Body of pancreas (tissue), 4 donors: ENCODE measurements around the gene ZNF195. TPM values are rescaled to one million over a fixed set of nuclear protein-coding genes. Genes with fewer than 3 reads are reported as not detected.

Experiments
- ATAC-seq: fragments of 150-250 bp; one replicate; pipeline ENCODE4 v1.9.1; 2016
- DNase-seq, 4 donors: peaks; one replicate each; pipeline ENCODE4 v3.0.0-alpha.2; 2019
- H3K27ac ChIP-seq, 4 donors: fragments of 200-600 bp; sonication (generic); 1 replicate in 3 of 4; 2 replicates in 1 of 4; pipeline versions ENCODE4 v1.5.1 to v1.6.1; 2016 to 2019; ENCODE audit warnings: mild to moderate bottlenecking in 1 of 4, mixed read lengths in 1 of 4, moderate library complexity in 1 of 4
- H3K27me3 ChIP-seq, 2 donors: fragments of 200-600 bp; sonication (generic); one replicate each; pipeline ENCODE4 v1.6.0; 2016; ENCODE audit warnings: mild to moderate bottlenecking in 1 of 2
- H3K36me3 ChIP-seq, 2 donors: fragments of 200-600 bp; sonication (generic); replicated peaks in 1 of 2; 2 replicates each; pipeline ENCODE4 v1.5.1; 2016; ENCODE audit warnings: low read depth in 2 of 2; ENCODE audit not compliant: insufficient read depth in 1 of 2
- H3K4me1 ChIP-seq: fragments of 200-600 bp; sonication (generic); one replicate; pipeline ENCODE4 v1.6.0; 2016
- H3K4me3 ChIP-seq, 2 donors: fragments of 200-600 bp; sonication (generic); 1 replicate in 1 of 2; 2 replicates in 1 of 2; pipeline ENCODE4 v1.5.1; 2016 to 2019
- H3K9me3 ChIP-seq, 3 donors: fragments of 200-600 bp; sonication (generic); 1 replicate in 2 of 3; 2 replicates in 1 of 3; pipeline ENCODE4 v1.5.1; 2016
- POLR2A ChIP-seq, 3 donors: fragments of 450-650 bp; IDR thresholded peaks; one replicate each; pipeline ENCODE4 v1.6.1; 2016; ENCODE audit warnings: antibody characterized with exemption in 3 of 3, mild to moderate bottlenecking in 2 of 3
- WGBS, 2 donors: methylation state at CpG; one replicate each; pipeline ENCODE4 v1.1.5; 2017; 5-methylcytosine and 5-hydroxymethylcytosine counted together
- intact Hi-C: fragments of 100-400 bp; cut with DNase I; formaldehyde crosslinking; loops from one replicate; pipeline ENCODE4 v1.15.1; 2023
- total RNA-seq, 2 donors: library from RNA; depleted of rRNA; stranded (reverse); fragments of >200 nt; gene quantifications; one replicate each; pipeline ENCODE4 v1.1.0, GENCODE V29; 2016
- TF ChIP-seq, protein P1 (sequence below), 7 experiments: fragments of 450-650 bp in 4 of 7; fragments of 200-600 bp in 3 of 7; sonication (generic) in 3 of 7; IDR thresholded peaks; one replicate each; pipeline ENCODE4 v1.5.1; 2016 to 2019; ENCODE audit warnings: antibody characterized with exemption in 7 of 7

The ZNF195 gene
- total RNA-seq, 2 donors from 2014 or later = 14.5 to 23.9 TPM

DNA sequence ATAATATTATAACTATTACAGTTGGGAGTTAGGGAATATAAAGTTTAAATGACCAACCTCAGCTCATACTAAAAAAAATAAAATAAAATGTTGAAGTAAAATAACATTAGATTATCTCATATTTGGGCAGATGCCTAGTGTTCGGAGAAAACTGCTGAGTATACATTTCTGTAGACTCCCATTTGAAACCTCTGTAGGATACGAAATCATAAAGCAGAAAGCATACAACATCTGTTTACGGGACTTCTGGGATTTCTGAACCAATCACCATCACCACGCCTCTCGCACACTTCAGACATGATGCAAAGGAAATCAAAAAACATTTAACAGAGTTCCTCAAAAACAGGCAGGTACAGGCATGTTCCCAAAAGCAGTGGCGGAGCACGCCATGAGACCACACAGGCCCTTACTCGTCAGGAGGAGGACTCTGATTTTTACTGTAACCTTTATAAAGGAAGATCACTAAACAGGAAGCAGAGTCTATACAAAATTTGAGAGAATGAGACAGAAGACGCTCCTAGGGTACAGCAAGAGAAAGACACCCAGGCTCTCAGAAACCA lies 8.6 kb downstream of the ZNF195 start:
- TF ChIP-seq, protein P1, sequence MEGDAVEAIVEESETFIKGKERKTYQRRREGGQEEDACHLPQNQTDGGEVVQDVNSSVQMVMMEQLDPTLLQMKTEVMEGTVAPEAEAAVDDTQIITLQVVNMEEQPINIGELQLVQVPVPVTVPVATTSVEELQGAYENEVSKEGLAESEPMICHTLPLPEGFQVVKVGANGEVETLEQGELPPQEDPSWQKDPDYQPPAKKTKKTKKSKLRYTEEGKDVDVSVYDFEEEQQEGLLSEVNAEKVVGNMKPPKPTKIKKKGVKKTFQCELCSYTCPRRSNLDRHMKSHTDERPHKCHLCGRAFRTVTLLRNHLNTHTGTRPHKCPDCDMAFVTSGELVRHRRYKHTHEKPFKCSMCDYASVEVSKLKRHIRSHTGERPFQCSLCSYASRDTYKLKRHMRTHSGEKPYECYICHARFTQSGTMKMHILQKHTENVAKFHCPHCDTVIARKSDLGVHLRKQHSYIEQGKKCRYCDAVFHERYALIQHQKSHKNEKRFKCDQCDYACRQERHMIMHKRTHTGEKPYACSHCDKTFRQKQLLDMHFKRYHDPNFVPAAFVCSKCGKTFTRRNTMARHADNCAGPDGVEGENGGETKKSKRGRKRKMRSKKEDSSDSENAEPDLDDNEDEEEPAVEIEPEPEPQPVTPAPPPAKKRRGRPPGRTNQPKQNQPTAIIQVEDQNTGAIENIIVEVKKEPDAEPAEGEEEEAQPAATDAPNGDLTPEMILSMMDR (IDR thresholded peaks at IDR 0.05) = no peak
- WGBS, 2 donors = 96% methylated on average over 9 of the region's 9 CpGs
- H3K9me3 ChIP-seq = no peaks in the 10 kb centered on the region

DNA sequence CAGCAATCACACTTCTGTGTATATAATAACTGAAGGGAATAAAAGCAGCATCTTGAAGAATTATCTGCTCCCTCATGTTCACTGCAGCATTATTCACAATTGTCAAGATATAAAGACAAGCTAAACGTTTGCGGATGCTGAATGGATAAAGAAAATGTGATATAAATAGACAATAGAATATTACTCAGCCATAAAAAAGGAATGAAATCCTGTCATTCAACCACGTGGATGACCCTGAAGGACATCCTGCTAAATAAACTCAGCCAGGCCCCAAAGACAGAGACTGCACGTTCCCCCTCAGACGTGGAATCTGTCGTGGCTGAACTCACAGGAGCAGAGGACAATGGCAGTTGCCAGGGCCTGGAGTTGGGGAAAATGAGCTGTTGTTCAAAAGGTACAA lies 9.6 kb downstream of the ZNF195 start:
- no peaks in the 10 kb centered on the region for H3K9me3 ChIP-seq
- H3K4me1 ChIP-seq = no peaks in the 10 kb centered on the region
- H3K36me3 ChIP-seq = peaks cover 6 to 18% of the 10 kb centered on the region in 2 donors
- H3K4me3 ChIP-seq = no peak overlapping the region
- intact Hi-C loops = no loop called here
- TF ChIP-seq, protein P1 (IDR thresholded peaks at IDR 0.05) = no peak
- no peak for TF ChIP-seq POLR2A (IDR thresholded peaks at IDR 0.05)
- H3K27ac ChIP-seq = no peak overlapping the region
- ATAC-seq = no peak
- no peaks in the 10 kb centered on the region for H3K27me3 ChIP-seq
- 93 to 98% methylated on average over 6 of the region's 6 CpGs for WGBS, 2 donors
- DNase-seq = no peak

More for the DNA sequence above, 8.6 kb downstream of the ZNF195 start:
- Histone ChIP-seq H3K4me3 (no peak overlapping the region), H3K36me3 (peaks cover 6 to 16% of the 10 kb centered on the region in 2 donors), H3K27me3 (no peaks in the 10 kb centered on the region), H3K4me1 (no peaks in the 10 kb centered on the region), H3K27ac (no peak overlapping the region)
- ATAC-seq = no peak
- intact Hi-C loops = no loop called here
- DNase-seq = no peak

DNA sequence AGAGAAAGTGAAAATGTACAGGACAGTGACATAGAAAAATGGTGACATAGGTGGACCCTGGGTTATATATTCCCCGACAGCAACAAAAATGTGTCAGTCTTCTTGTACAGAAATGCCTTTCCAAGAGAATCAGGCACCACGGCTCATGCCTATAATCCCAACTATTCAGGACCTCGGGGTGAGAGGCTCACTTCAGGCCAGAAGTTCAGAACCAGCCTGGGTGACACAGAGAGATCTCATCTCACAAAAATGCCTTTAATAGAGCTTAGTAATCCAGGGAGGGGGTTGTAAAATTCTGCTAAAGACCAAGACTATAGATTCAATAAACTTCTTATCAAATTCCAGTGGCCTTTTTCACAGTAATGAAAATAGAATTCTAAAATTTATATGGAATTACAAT lies 10.7 kb downstream of the ZNF195 start:
- Histone ChIP-seq H3K4me1 (no peaks in the 10 kb centered on the region), H3K27me3 (no peaks in the 10 kb centered on the region), H3K9me3 (no peaks in the 10 kb centered on the region), H3K36me3 (peaks cover 6 to 24% of the 10 kb centered on the region in 2 donors), H3K4me3 (no peak overlapping the region), H3K27ac (no peak overlapping the region)
- WGBS, 2 donors = 91 to 92% methylated on average over 3 of the region's 3 CpGs
- DNase-seq (no peak), ATAC-seq (no peak)
- intact Hi-C loops = no loop called here
- TF ChIP-seq POLR2A (IDR thresholded peaks at IDR 0.05) = no peak
- TF ChIP-seq, protein P1 (IDR thresholded peaks at IDR 0.05) = no peak

DNA sequence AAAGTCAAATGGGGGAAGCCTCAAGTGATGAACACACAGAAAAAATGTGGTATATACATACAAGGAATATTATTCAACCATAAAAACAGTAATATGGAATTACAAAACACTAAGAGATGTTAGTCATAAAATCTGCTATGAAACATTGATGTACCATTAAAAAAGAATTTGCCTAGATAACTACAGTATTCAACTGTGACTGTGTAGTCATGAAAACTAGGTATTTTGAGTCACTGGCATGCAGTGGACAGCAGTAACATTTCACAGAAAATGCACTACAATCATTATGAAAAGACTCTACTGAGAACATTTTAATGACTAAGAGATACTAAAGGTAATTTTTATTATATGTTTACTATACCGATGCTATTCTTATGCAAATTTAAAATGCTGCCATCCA lies 11.7 kb downstream of the ZNF195 start:
- TF ChIP-seq, protein P1 (IDR thresholded peaks at IDR 0.05) = no peak
- TF ChIP-seq POLR2A (IDR thresholded peaks at IDR 0.05) = no peak
- DNase-seq = no peak
- H3K36me3 ChIP-seq = peaks cover 6 to 28% of the 10 kb centered on the region in 2 donors
- no peak overlapping the region for H3K4me3 ChIP-seq
- H3K9me3 ChIP-seq = no peaks in the 10 kb centered on the region
- no peak for ATAC-seq
- no peaks in the 10 kb centered on the region for H3K27me3 ChIP-seq
- intact Hi-C loops = no loop called here
- H3K4me1 ChIP-seq = no peaks in the 10 kb centered on the region
- H3K27ac ChIP-seq = no peak overlapping the region
- 97 to 100% methylated on average over 1 of the region's 1 CpG for WGBS, 2 donors
